ENCODE results near the gene PPM1E. TPM values are rescaled to one million over a fixed set of nuclear protein-coding genes. Genes with fewer than 3 reads are reported as not detected.
"Not testable (repeated sequence)": the region's sequence is repeated elsewhere in the genome, so short reads cannot be mapped to it uniquely, and the experiment has no call there.

PPM1E gene
- total and polyA plus RNA-seq, 4 experiments from 2014 or later = not detected

GRCh38 chr17:58837699-58838098 is 82.0 kb downstream of the PPM1E start:
- no peaks in the 10 kb centered on the region for H3K36me3 ChIP-seq (ENCODE audit: insufficient read depth, low read length)
- ChIA-PET POLR2A (ENCODE audit: partially characterized antibody) (no interaction called here), CTCF (ENCODE audit: partially characterized antibody) (no interaction called here)
- DNase-seq = no peak
- no peak overlapping the region for H3K4me3 ChIP-seq (ENCODE audit: low read length in 2 of 2)
- Mint-ChIP-seq H3K4me3 (no peak overlapping the region), H3K9me3 (peaks cover 0 to 5% (median 0%) of the 10 kb centered on the region in 8 donors), H3K27me3 (peaks cover 18 to 23% of the 10 kb centered on the region in 2 donors), H3K27ac (no peak overlapping the region), H3K4me1 (no peaks in the 10 kb centered on the region), H3K36me3 (no peaks in the 10 kb centered on the region)
- H3K27me3 ChIP-seq (ENCODE audit: insufficient read depth, low read length) = peaks cover 3% of the 10 kb centered on the region
- intact Hi-C loops (cut with micrococcal nuclease) = no loop called here
- H3K27ac ChIP-seq (ENCODE audit: low read depth, low read length) = no peak overlapping the region
- H3K4me1 ChIP-seq (ENCODE audit: insufficient read depth, low read length) = no peaks in the 10 kb centered on the region
- H3K9me3 ChIP-seq (ENCODE audit: control insufficient read depth in 1 of 2, low read length in 2 of 2) = no peaks in the 10 kb centered on the region

- no peak overlapping the region for H3K27ac ChIP-seq (ENCODE audit: low read depth, low read length)
- no peaks in the 10 kb centered on the region for H3K36me3 Mint-ChIP-seq
- no peaks in the 10 kb centered on the region for H3K9me3 ChIP-seq (ENCODE audit: control insufficient read depth in 1 of 2, low read length in 2 of 2)
- H3K4me1 Mint-ChIP-seq = no peaks in the 10 kb centered on the region
- POLR2A ChIA-PET (ENCODE audit: partially characterized antibody) = no interaction called here
- CTCF ChIA-PET (ENCODE audit: partially characterized antibody) = no interaction called here
- H3K9me3 Mint-ChIP-seq = no peaks in the 10 kb centered on the region
- intact Hi-C loops (cut with micrococcal nuclease) = no loop called here
- no peaks in the 10 kb centered on the region for H3K36me3 ChIP-seq (ENCODE audit: insufficient read depth, low read length)
- no peaks in the 10 kb centered on the region for H3K27me3 ChIP-seq (ENCODE audit: insufficient read depth, low read length)
- H3K4me3 Mint-ChIP-seq = no peak overlapping the region
- no peak for DNase-seq
- H3K4me3 ChIP-seq (ENCODE audit: low read length in 2 of 2) = no peak overlapping the region
- no peaks in the 10 kb centered on the region for H3K4me1 ChIP-seq (ENCODE audit: insufficient read depth, low read length)
- peaks cover 9 to 10% of the 10 kb centered on the region in 2 donors for H3K27me3 Mint-ChIP-seq
- H3K27ac Mint-ChIP-seq = no peak overlapping the region
Observed at GRCh38 chr17:58840820-58841612, 85.4 kb downstream of the PPM1E start.

- H3K4me3 Mint-ChIP-seq; H3K36me3 Mint-ChIP-seq; H3K4me1 ChIP-seq (ENCODE audit: insufficient read depth, low read length); CTCF ChIA-PET (ENCODE audit: partially characterized antibody); H3K4me3 ChIP-seq (ENCODE audit: low read length in 2 of 2); intact Hi-C loops (cut with micrococcal nuclease); POLR2A ChIA-PET (ENCODE audit: partially characterized antibody); H3K27ac ChIP-seq (ENCODE audit: low read depth, low read length); H3K4me1 Mint-ChIP-seq; H3K36me3 ChIP-seq (ENCODE audit: insufficient read depth, low read length); DNase-seq; H3K27me3 ChIP-seq (ENCODE audit: insufficient read depth, low read length); H3K27ac Mint-ChIP-seq; H3K9me3 ChIP-seq (ENCODE audit: control insufficient read depth in 1 of 2, low read length in 2 of 2): not testable (repeated sequence)
- peaks cover 8 to 14% of the 10 kb centered on the region in 2 donors for H3K27me3 Mint-ChIP-seq
- H3K9me3 Mint-ChIP-seq = peaks cover 0 to 17% (median 5%) of the 10 kb centered on the region in 8 donors
Observed at GRCh38 chr17:58846413-58846812, 90.8 kb downstream of the PPM1E start.

GRCh38 chr17:58850106-58850505 is 94.5 kb downstream of the PPM1E start:
- H3K27ac Mint-ChIP-seq; H3K36me3 Mint-ChIP-seq; H3K4me3 Mint-ChIP-seq; DNase-seq; H3K36me3 ChIP-seq (ENCODE audit: insufficient read depth, low read length); intact Hi-C loops (cut with micrococcal nuclease); H3K4me1 Mint-ChIP-seq; H3K9me3 ChIP-seq (ENCODE audit: control insufficient read depth in 1 of 2, low read length in 2 of 2); H3K4me3 ChIP-seq (ENCODE audit: low read length in 2 of 2); POLR2A ChIA-PET (ENCODE audit: partially characterized antibody); H3K4me1 ChIP-seq (ENCODE audit: insufficient read depth, low read length); H3K27ac ChIP-seq (ENCODE audit: low read depth, low read length); CTCF ChIA-PET (ENCODE audit: partially characterized antibody); H3K27me3 ChIP-seq (ENCODE audit: insufficient read depth, low read length): not testable (repeated sequence)
- peaks cover 0 to 18% (median 11%) of the 10 kb centered on the region in 8 donors for H3K9me3 Mint-ChIP-seq
- peaks cover 18 to 24% of the 10 kb centered on the region in 2 donors for H3K27me3 Mint-ChIP-seq

GRCh38 chr17:58865301-58865700 is 109.6 kb downstream of the PPM1E start:
- intact Hi-C loops (cut with micrococcal nuclease) = no loop called here
- H3K27ac ChIP-seq (ENCODE audit: low read depth, low read length) = no peak overlapping the region
- ChIA-PET POLR2A (ENCODE audit: partially characterized antibody) (no interaction called here), CTCF (ENCODE audit: partially characterized antibody) (no interaction called here)
- Mint-ChIP-seq H3K4me1 (no peaks in the 10 kb centered on the region), H3K9me3 (no peaks in the 10 kb centered on the region), H3K4me3 (no peak overlapping the region), H3K27me3 (peaks cover 3 to 9% of the 10 kb centered on the region in 2 donors), H3K36me3 (no peaks in the 10 kb centered on the region), H3K27ac (no peak overlapping the region)
- no peaks in the 10 kb centered on the region for H3K27me3 ChIP-seq (ENCODE audit: insufficient read depth, low read length)
- H3K4me1 ChIP-seq (ENCODE audit: insufficient read depth, low read length) = no peaks in the 10 kb centered on the region
- DNase-seq = no peak
- H3K36me3 ChIP-seq (ENCODE audit: insufficient read depth, low read length) = no peaks in the 10 kb centered on the region
- no peaks in the 10 kb centered on the region for H3K9me3 ChIP-seq (ENCODE audit: control insufficient read depth in 1 of 2, low read length in 2 of 2)
- H3K4me3 ChIP-seq (ENCODE audit: low read length in 2 of 2) = no peak overlapping the region

- no peaks in the 10 kb centered on the region for H3K4me1 Mint-ChIP-seq
- H3K36me3 ChIP-seq (ENCODE audit: insufficient read depth, low read length) = no peaks in the 10 kb centered on the region
- H3K27ac ChIP-seq (ENCODE audit: low read depth, low read length) = no peak overlapping the region
- no peaks in the 10 kb centered on the region for H3K9me3 Mint-ChIP-seq
- CTCF ChIA-PET (ENCODE audit: partially characterized antibody) = no interaction called here
- no peaks in the 10 kb centered on the region for H3K36me3 Mint-ChIP-seq
- intact Hi-C loops (cut with micrococcal nuclease) = no loop called here
- POLR2A ChIA-PET (ENCODE audit: partially characterized antibody) = no interaction called here
- H3K27ac Mint-ChIP-seq = no peak overlapping the region
- H3K27me3 Mint-ChIP-seq = peaks cover 2 to 5% of the 10 kb centered on the region in 2 donors
- no peak overlapping the region for H3K4me3 Mint-ChIP-seq
- no peaks in the 10 kb centered on the region for H3K27me3 ChIP-seq (ENCODE audit: insufficient read depth, low read length)
- H3K9me3 ChIP-seq (ENCODE audit: control insufficient read depth in 1 of 2, low read length in 2 of 2) = no peaks in the 10 kb centered on the region
- H3K4me1 ChIP-seq (ENCODE audit: insufficient read depth, low read length) = no peaks in the 10 kb centered on the region
- H3K4me3 ChIP-seq (ENCODE audit: low read length in 2 of 2) = no peak overlapping the region
- no peak for DNase-seq
Observed at GRCh38 chr17:58870747-58871146, 115.1 kb downstream of the PPM1E start.

- H3K4me3 ChIP-seq (ENCODE audit: low read length in 2 of 2) = no peak overlapping the region
- H3K4me1 ChIP-seq (ENCODE audit: insufficient read depth, low read length) = no peaks in the 10 kb centered on the region
- H3K27ac Mint-ChIP-seq = no peak overlapping the region
- no peaks in the 10 kb centered on the region for H3K9me3 Mint-ChIP-seq
- CTCF ChIA-PET (ENCODE audit: partially characterized antibody) = no interaction called here
- no peak overlapping the region for H3K4me3 Mint-ChIP-seq
- H3K27ac ChIP-seq (ENCODE audit: low read depth, low read length) = no peak overlapping the region
- intact Hi-C loops (cut with micrococcal nuclease) = no loop called here
- no peaks in the 10 kb centered on the region for H3K9me3 ChIP-seq (ENCODE audit: control insufficient read depth in 1 of 2, low read length in 2 of 2)
- H3K36me3 Mint-ChIP-seq = no peaks in the 10 kb centered on the region
- no peaks in the 10 kb centered on the region for H3K27me3 ChIP-seq (ENCODE audit: insufficient read depth, low read length)
- POLR2A ChIA-PET (ENCODE audit: partially characterized antibody) = no interaction called here
- peaks cover 1 to 2% of the 10 kb centered on the region in 2 donors for H3K27me3 Mint-ChIP-seq
- DNase-seq = no peak
- H3K4me1 Mint-ChIP-seq = no peaks in the 10 kb centered on the region
- H3K36me3 ChIP-seq (ENCODE audit: insufficient read depth, low read length) = no peaks in the 10 kb centered on the region
Observed at GRCh38 chr17:58873926-58874325, 118.3 kb downstream of the PPM1E start.

Data from CD4-positive, alpha-beta memory T cell (primary cell).